IPS-20b (cell line): ENCODE results near the gene FBXO10.
"Not testable (repeated sequence)": the region's sequence is repeated elsewhere in the genome, so short reads cannot be mapped to it uniquely, and the experiment has no call there.

ENCODE experiments used
- H3K27ac ChIP-seq: one replicate; pipeline ENCODE4 v1.5.1; 2013; ENCODE audit warnings: low read length
- H3K27me3 ChIP-seq: 2 replicates; pipeline ENCODE4 v1.6.1; 2013; ENCODE audit warnings: mild to moderate bottlenecking, low read length, inconsistent platforms; ENCODE audit not compliant: insufficient read depth
- H3K36me3 ChIP-seq: 2 replicates; pipeline ENCODE4 v1.6.1; 2013; ENCODE audit warnings: low read depth, mild to moderate bottlenecking, inconsistent platforms, low read length, moderate library complexity; ENCODE audit not compliant: insufficient read depth
- H3K4me1 ChIP-seq: 2 replicates; pipeline ENCODE4 v1.6.1; 2013; ENCODE audit warnings: mild to moderate bottlenecking, control low read depth, inconsistent platforms, low read length, moderate library complexity; ENCODE audit not compliant: insufficient read depth
- H3K4me3 ChIP-seq: 2 replicates; pipeline ENCODE4 v1.5.1; 2013; ENCODE audit warnings: mild to moderate bottlenecking, low read length, inconsistent platforms
- H3K9ac ChIP-seq: 2 replicates; pipeline ENCODE4 v1.6.1; 2013; ENCODE audit warnings: low read depth, mild to moderate bottlenecking, inconsistent platforms, low read length, moderate library complexity
- H3K9me3 ChIP-seq: 2 replicates; pipeline ENCODE4 v1.6.1; 2013; ENCODE audit warnings: mild to moderate bottlenecking, low read depth, low read length, inconsistent platforms; ENCODE audit not compliant: insufficient read depth

The FBXO10 gene

GRCh38 chr9:37523916-37524315 lies 52.3 kb downstream of the FBXO10 start:
- Histone ChIP-seq H3K9ac (no peak overlapping the region), H3K27me3 (no peaks in the 10 kb centered on the region), H3K36me3 (peaks cover 55% of the 10 kb centered on the region)

GRCh38 chr9:37522971-37523370 lies 53.2 kb downstream of the FBXO10 start:
- no peak overlapping the region for H3K27ac ChIP-seq
- no peak overlapping the region for H3K9ac ChIP-seq
- H3K9me3 ChIP-seq = no peaks in the 10 kb centered on the region
- H3K27me3 ChIP-seq = no peaks in the 10 kb centered on the region
- H3K4me1 ChIP-seq = no peaks in the 10 kb centered on the region
- H3K36me3 ChIP-seq = peaks cover 52% of the 10 kb centered on the region
- no peak overlapping the region for H3K4me3 ChIP-seq

More at GRCh38 chr9:37523916-37524315, 52.3 kb downstream of the FBXO10 start:
- Histone ChIP-seq H3K4me1 (no peaks in the 10 kb centered on the region), H3K4me3 (no peak overlapping the region), H3K9me3 (no peaks in the 10 kb centered on the region), H3K27ac (no peak overlapping the region)

- no peaks in the 10 kb centered on the region for H3K4me1 ChIP-seq
- peaks cover 51% of the 10 kb centered on the region for H3K36me3 ChIP-seq
Measured at GRCh38 chr9:37521111-37521510, 55.1 kb downstream of the FBXO10 start.

GRCh38 chr9:37520641-37521040 lies 55.5 kb downstream of the FBXO10 start:
- Histone ChIP-seq H3K36me3 (peaks cover 51% of the 10 kb centered on the region), H3K27ac (no peak overlapping the region), H3K27me3 (no peaks in the 10 kb centered on the region), H3K4me1 (no peaks in the 10 kb centered on the region), H3K9me3 (no peaks in the 10 kb centered on the region), H3K9ac (no peak overlapping the region), H3K4me3 (no peak overlapping the region)

More at GRCh38 chr9:37521111-37521510, 55.1 kb downstream of the FBXO10 start:
- Histone ChIP-seq H3K27ac (no peak overlapping the region), H3K9me3 (no peaks in the 10 kb centered on the region), H3K27me3 (no peaks in the 10 kb centered on the region), H3K9ac (no peak overlapping the region), H3K4me3 (no peak overlapping the region)

- Histone ChIP-seq H3K4me3 (no peak overlapping the region), H3K27ac (no peak overlapping the region), H3K9ac (no peak overlapping the region), H3K4me1 (no peaks in the 10 kb centered on the region), H3K36me3 (peaks cover 36% of the 10 kb centered on the region), H3K9me3 (no peaks in the 10 kb centered on the region), H3K27me3 (no peaks in the 10 kb centered on the region)
Measured at GRCh38 chr9:37517923-37518322, 58.3 kb downstream of the FBXO10 start.

- H3K27ac ChIP-seq = no peak overlapping the region
- H3K9me3 ChIP-seq = no peaks in the 10 kb centered on the region
- H3K27me3 ChIP-seq = no peaks in the 10 kb centered on the region
- H3K36me3 ChIP-seq = peaks cover 22% of the 10 kb centered on the region
- no peak overlapping the region for H3K4me3 ChIP-seq
- H3K9ac ChIP-seq = no peak overlapping the region
- H3K4me1 ChIP-seq = no peaks in the 10 kb centered on the region
Measured at GRCh38 chr9:37515620-37516258, 60.4 kb downstream of the FBXO10 start.

GRCh38 chr9:37514999-37515398 lies 61.2 kb downstream of the FBXO10 start:
- Histone ChIP-seq H3K27me3 (no peaks in the 10 kb centered on the region), H3K36me3 (peaks cover 18% of the 10 kb centered on the region), H3K4me1 (no peaks in the 10 kb centered on the region), H3K4me3 (no peak overlapping the region), H3K9me3 (no peaks in the 10 kb centered on the region), H3K27ac (no peak overlapping the region), H3K9ac (no peak overlapping the region)

- H3K4me1 ChIP-seq, H3K4me3 ChIP-seq, H3K9me3 ChIP-seq, H3K27me3 ChIP-seq, H3K9ac ChIP-seq, H3K27ac ChIP-seq: not testable (repeated sequence)
- peaks cover 18% of the 10 kb centered on the region for H3K36me3 ChIP-seq
Measured at GRCh38 chr9:37514415-37514814, 61.8 kb downstream of the FBXO10 start.

GRCh38 chr9:37512437-37512836 lies 63.7 kb downstream of the FBXO10 start:
- H3K4me3 ChIP-seq = no peak overlapping the region
- no peak overlapping the region for H3K27ac ChIP-seq
- peaks cover 21% of the 10 kb centered on the region for H3K36me3 ChIP-seq
- H3K9me3 ChIP-seq = no peaks in the 10 kb centered on the region
- no peaks in the 10 kb centered on the region for H3K27me3 ChIP-seq
- H3K4me1 ChIP-seq = no peaks in the 10 kb centered on the region
- H3K9ac ChIP-seq = no peak overlapping the region

- H3K9me3 ChIP-seq = no peaks in the 10 kb centered on the region
- no peak overlapping the region for H3K4me3 ChIP-seq
- H3K27ac ChIP-seq = no peak overlapping the region
Measured at GRCh38 chr9:37511016-37512010, 64.9 kb downstream of the FBXO10 start.

GRCh38 chr9:37510053-37510452 lies 66.1 kb downstream of the FBXO10 start:
- H3K36me3 ChIP-seq = peaks cover 32% of the 10 kb centered on the region
- H3K9ac ChIP-seq, H3K27ac ChIP-seq, H3K4me1 ChIP-seq, H3K9me3 ChIP-seq, H3K27me3 ChIP-seq, H3K4me3 ChIP-seq: not testable (repeated sequence)

More at GRCh38 chr9:37511016-37512010, 64.9 kb downstream of the FBXO10 start:
- no peak overlapping the region for H3K9ac ChIP-seq
- H3K4me1 ChIP-seq = no peaks in the 10 kb centered on the region
- no peaks in the 10 kb centered on the region for H3K27me3 ChIP-seq
- peaks cover 30% of the 10 kb centered on the region for H3K36me3 ChIP-seq

- Histone ChIP-seq H3K9me3 (no peaks in the 10 kb centered on the region), H3K4me3 (no peak overlapping the region), H3K27ac (no peak overlapping the region), H3K9ac (no peak overlapping the region), H3K27me3 (no peaks in the 10 kb centered on the region), H3K4me1 (no peaks in the 10 kb centered on the region), H3K36me3 (peaks cover 37% of the 10 kb centered on the region)
Measured at GRCh38 chr9:37509536-37509935, 66.6 kb downstream of the FBXO10 start.
